Uterus (tissue), 4 donors: ENCODE results near the gene CHST15. TPM values are rescaled to one million over a fixed set of nuclear protein-coding genes. Genes with fewer than 3 reads are reported as not detected.
"Not testable (repeated sequence)": the region's sequence is repeated elsewhere in the genome, so short reads cannot be mapped to it uniquely, and the experiment has no call there.

ENCODE experiments used
- DNase-seq, 2 donors: peaks; one replicate each; pipeline ENCODE4 v3.0.0-alpha.2; 2019 to 2020
- H3K27ac ChIP-seq, 2 donors: fragments of 200-600 bp; sonication (generic); 1 replicate in 1 of 2; 2 replicates in 1 of 2; pipeline ENCODE4 v1.5.1; 2016 to 2018
- H3K27me3 ChIP-seq, 2 donors: fragments of 200-600 bp; sonication (generic); one replicate each; pipeline ENCODE4 v1.5.1; 2018 to 2019; ENCODE audit warnings: control low read depth in 1 of 2
- H3K36me3 ChIP-seq, 2 donors: fragments of 200-600 bp; sonication (generic); one replicate each; pipeline ENCODE4 v1.5.1; 2019; ENCODE audit warnings: control low read depth in 1 of 2
- H3K4me1 ChIP-seq, 2 donors: fragments of 200-600 bp; sonication (generic); one replicate each; pipeline ENCODE4 v1.5.1; 2018 to 2019; ENCODE audit warnings: control low read depth in 1 of 2
- H3K4me3 ChIP-seq, 2 donors: fragments of 200-600 bp; sonication (generic); 1 replicate in 1 of 2; 2 replicates in 1 of 2; pipeline ENCODE4 v1.5.1; 2018 to 2019; ENCODE audit warnings: mild to moderate bottlenecking in 1 of 2
- H3K9me3 ChIP-seq, 2 donors: fragments of 200-600 bp; sonication (generic); one replicate each; pipeline ENCODE4 v1.5.1; 2019; ENCODE audit warnings: control low read depth in 1 of 2
- POLR2A ChIP-seq, 2 donors: fragments of 450-650 bp; IDR thresholded peaks; one replicate each; pipeline ENCODE4 v1.6.1; 2016; ENCODE audit warnings: antibody characterized with exemption in 2 of 2, mild to moderate bottlenecking in 1 of 2, moderate library complexity in 1 of 2
- intact Hi-C: fragments of 100-400 bp; cut with DNase I; formaldehyde crosslinking; loops from one replicate; pipeline ENCODE4 v1.15.1; 2023; ENCODE audit warnings: low total_unique reads
- total RNA-seq, 4 donors: library from RNA; depleted of rRNA in 3 of 4; stranded (reverse); fragments of >200 nt in 3 of 4; gene quantifications; one replicate each; pipeline versions ENCODE4 v1.1.0 to v1.2.4, GENCODE V29; 2014 to 2023
- TF ChIP-seq, protein P1 (sequence below), 4 experiments: fragments of 200-600 bp in 2 of 4; fragments of 450-650 bp in 2 of 4; sonication (generic) in 2 of 4; IDR thresholded peaks; one replicate each; pipeline ENCODE4 v1.5.1; 2016 to 2019; ENCODE audit warnings: antibody characterized with exemption in 4 of 4, mild to moderate bottlenecking in 2 of 4, moderate library complexity in 1 of 4
- donor health status: DM: yes; HTN: yes; CAD: no.

CHST15 gene
- total RNA-seq, 4 donors from 2014 or later: 9.7 to 28.5 (median 17.8) TPM

- TF ChIP-seq POLR2A (IDR thresholded peaks at IDR 0.05): no peak
- intact Hi-C loops: no loop called here
- no peaks in the 10 kb centered on the region for H3K27me3 ChIP-seq
- no peaks in the 10 kb centered on the region for H3K4me1 ChIP-seq
- no peak overlapping the region for H3K4me3 ChIP-seq
- no peaks in the 10 kb centered on the region for H3K9me3 ChIP-seq
- no peak overlapping the region for H3K27ac ChIP-seq
- H3K36me3 ChIP-seq: no peaks in the 10 kb centered on the region
- DNase-seq: no peak
Measured at GRCh38 chr10:124037784-124038183, 55.6 kb downstream of the CHST15 start.

- intact Hi-C loops: no loop called here
- Histone ChIP-seq H3K4me1 (no peaks in the 10 kb centered on the region), H3K4me3 (no peak overlapping the region), H3K36me3 (no peaks in the 10 kb centered on the region), H3K9me3 (no peaks in the 10 kb centered on the region), H3K27ac (no peak overlapping the region), H3K27me3 (no peaks in the 10 kb centered on the region)
- no peak for TF ChIP-seq POLR2A (IDR thresholded peaks at IDR 0.05)
- TF ChIP-seq, protein P1, sequence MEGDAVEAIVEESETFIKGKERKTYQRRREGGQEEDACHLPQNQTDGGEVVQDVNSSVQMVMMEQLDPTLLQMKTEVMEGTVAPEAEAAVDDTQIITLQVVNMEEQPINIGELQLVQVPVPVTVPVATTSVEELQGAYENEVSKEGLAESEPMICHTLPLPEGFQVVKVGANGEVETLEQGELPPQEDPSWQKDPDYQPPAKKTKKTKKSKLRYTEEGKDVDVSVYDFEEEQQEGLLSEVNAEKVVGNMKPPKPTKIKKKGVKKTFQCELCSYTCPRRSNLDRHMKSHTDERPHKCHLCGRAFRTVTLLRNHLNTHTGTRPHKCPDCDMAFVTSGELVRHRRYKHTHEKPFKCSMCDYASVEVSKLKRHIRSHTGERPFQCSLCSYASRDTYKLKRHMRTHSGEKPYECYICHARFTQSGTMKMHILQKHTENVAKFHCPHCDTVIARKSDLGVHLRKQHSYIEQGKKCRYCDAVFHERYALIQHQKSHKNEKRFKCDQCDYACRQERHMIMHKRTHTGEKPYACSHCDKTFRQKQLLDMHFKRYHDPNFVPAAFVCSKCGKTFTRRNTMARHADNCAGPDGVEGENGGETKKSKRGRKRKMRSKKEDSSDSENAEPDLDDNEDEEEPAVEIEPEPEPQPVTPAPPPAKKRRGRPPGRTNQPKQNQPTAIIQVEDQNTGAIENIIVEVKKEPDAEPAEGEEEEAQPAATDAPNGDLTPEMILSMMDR (IDR thresholded peaks at IDR 0.05): no peak
- no peak for DNase-seq
Measured at GRCh38 chr10:124037286-124037685, 56.1 kb downstream of the CHST15 start.

DNA sequence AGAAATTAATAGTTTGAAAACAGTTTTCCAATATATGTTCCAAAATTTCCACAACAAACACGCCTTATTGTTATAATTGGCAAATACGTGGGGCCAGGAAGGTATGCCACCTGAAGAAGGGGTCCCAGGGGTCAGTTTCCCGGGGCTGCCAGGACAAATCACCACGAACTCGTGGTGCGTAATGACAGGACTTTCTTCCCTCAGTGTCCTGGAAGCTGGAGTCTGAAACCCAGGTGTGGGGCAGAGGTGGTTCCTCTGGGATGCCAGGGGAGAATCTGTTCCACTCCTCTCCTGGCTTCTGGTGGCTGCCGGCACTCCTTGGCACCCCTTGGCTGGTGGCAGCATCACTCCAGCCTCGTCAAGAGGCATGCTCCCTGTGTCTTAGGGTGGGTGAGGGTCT is 56.7 kb downstream of the CHST15 start:
- no peaks in the 10 kb centered on the region for H3K36me3 ChIP-seq
- intact Hi-C loops: no loop called here
- no peak for TF ChIP-seq POLR2A (IDR thresholded peaks at IDR 0.05)
- TF ChIP-seq, protein P1 (IDR thresholded peaks at IDR 0.05): no peak

GRCh38 chr10:124035928-124036558 is 57.4 kb downstream of the CHST15 start:
- intact Hi-C loops: no loop called here
- no peak overlapping the region for H3K27ac ChIP-seq
- H3K36me3 ChIP-seq: no peaks in the 10 kb centered on the region
- no peaks in the 10 kb centered on the region for H3K9me3 ChIP-seq
- TF ChIP-seq POLR2A (IDR thresholded peaks at IDR 0.05): no peak
- TF ChIP-seq, protein P1 (IDR thresholded peaks at IDR 0.05): no peak
- no peaks in the 10 kb centered on the region for H3K4me1 ChIP-seq
- no peak overlapping the region for H3K4me3 ChIP-seq
- no peaks in the 10 kb centered on the region for H3K27me3 ChIP-seq
- peak in 1 of 2 donors; percentile 36 for DNase-seq

More for the DNA sequence above, 56.7 kb downstream of the CHST15 start:
- H3K4me3 ChIP-seq: no peak overlapping the region
- no peaks in the 10 kb centered on the region for H3K9me3 ChIP-seq
- no peak overlapping the region for H3K27ac ChIP-seq
- no peaks in the 10 kb centered on the region for H3K27me3 ChIP-seq
- no peak for DNase-seq
- H3K4me1 ChIP-seq: no peaks in the 10 kb centered on the region

GRCh38 chr10:124035306-124035927 is 58.0 kb downstream of the CHST15 start:
- Histone ChIP-seq H3K27ac (no peak overlapping the region), H3K4me3 (no peak overlapping the region), H3K27me3 (no peaks in the 10 kb centered on the region), H3K36me3 (no peaks in the 10 kb centered on the region), H3K4me1 (no peaks in the 10 kb centered on the region), H3K9me3 (no peaks in the 10 kb centered on the region)
- TF ChIP-seq POLR2A (IDR thresholded peaks at IDR 0.05): no peak
- TF ChIP-seq, protein P1 (IDR thresholded peaks at IDR 0.05): no peak
- no peak for DNase-seq
- intact Hi-C loops: no loop called here

DNA sequence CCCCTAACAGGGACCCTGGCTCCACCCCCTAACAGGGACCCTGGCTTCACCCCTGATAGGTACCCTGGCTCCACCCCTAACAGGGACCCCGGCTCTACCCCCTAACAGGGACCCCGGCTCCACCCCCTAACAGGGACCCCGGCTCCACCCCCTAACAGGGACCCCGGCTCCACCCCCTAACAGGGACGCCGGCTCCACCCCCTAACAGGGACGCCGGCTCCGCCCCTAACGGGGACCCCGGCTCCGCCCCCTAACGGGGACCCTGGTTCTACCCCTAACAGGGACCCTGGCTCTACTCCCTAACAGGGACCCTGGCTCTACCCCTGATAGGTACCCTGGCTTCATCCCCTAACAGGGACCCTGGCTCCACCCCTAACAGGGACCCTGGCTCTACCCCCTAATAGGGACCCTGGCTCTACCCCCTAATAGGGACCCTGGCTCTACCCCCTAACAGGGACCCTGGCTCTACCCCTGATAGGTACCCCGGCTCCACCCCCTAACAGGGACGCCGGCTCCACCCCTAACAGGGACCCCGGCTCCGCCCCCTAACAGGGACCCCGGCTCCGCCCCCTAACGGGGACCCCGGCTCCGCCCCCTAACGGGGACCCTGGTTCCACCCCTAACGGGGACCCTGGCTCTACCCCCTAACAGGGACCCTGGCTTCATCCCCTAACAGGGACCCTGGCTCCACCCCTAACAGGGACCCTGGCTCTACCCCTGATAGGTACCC is 58.7 kb downstream of the CHST15 start:
- H3K27me3 ChIP-seq, H3K9me3 ChIP-seq, H3K4me1 ChIP-seq, H3K27ac ChIP-seq, intact Hi-C loops, H3K4me3 ChIP-seq, DNase-seq, H3K36me3 ChIP-seq: not testable (repeated sequence)
